GM23248 (cell line): ENCODE measurements around the gene ZMAT5. TPM values are rescaled to one million over a fixed set of nuclear protein-coding genes. Genes with fewer than 3 reads are reported as not detected.

ENCODE experiments used
- DNase-seq: peaks from one replicate; pipeline ENCODE4 v3.0.0-alpha.2; 2015
- H2AFZ ChIP-seq: fragments of 200-600 bp; sonication (generic); 2 replicates; pipeline ENCODE4 v1.6.1; 2016; ENCODE audit warnings: antibody characterized with exemption
- H3F3A ChIP-seq: fragments of 200-600 bp; sonication (generic); 2 replicates; pipeline ENCODE4 v1.6.1; 2016; ENCODE audit warnings: mild to moderate bottlenecking, antibody characterized with exemption, mixed run types; ENCODE audit not compliant: insufficient read depth
- H3K27ac ChIP-seq: fragments of 200-600 bp; sonication (generic); 2 replicates; pipeline ENCODE4 v1.5.1; 2016; ENCODE audit warnings: mild to moderate bottlenecking
- H3K27me3 ChIP-seq: fragments of 200-600 bp; sonication (generic); replicated peaks from 2 replicates; pipeline ENCODE4 v1.6.1; 2016; ENCODE audit warnings: mild to moderate bottlenecking; ENCODE audit not compliant: insufficient read depth
- H3K36me3 ChIP-seq: fragments of 200-600 bp; sonication (generic); 2 replicates; pipeline ENCODE4 v1.6.1; 2016; ENCODE audit warnings: low read depth, mild to moderate bottlenecking
- H3K4me1 ChIP-seq: fragments of 200-600 bp; sonication (generic); 2 replicates; pipeline ENCODE4 v1.6.1; 2016; ENCODE audit warnings: mild to moderate bottlenecking; ENCODE audit not compliant: insufficient read depth
- H3K4me2 ChIP-seq: fragments of 200-600 bp; sonication (generic); one replicate; pipeline ENCODE4 v1.6.1; 2016; ENCODE audit warnings: mild to moderate bottlenecking; ENCODE audit not compliant: unreplicated experiment
- H3K4me3 ChIP-seq: fragments of 200-600 bp; sonication (generic); 2 replicates; pipeline ENCODE4 v1.5.1; 2016; ENCODE audit warnings: mild to moderate bottlenecking
- H3K79me2 ChIP-seq: fragments of 200-600 bp; sonication (generic); 2 replicates; pipeline ENCODE4 v1.6.1; 2016; ENCODE audit warnings: mild to moderate bottlenecking; ENCODE audit not compliant: insufficient read depth
- H3K9ac ChIP-seq: fragments of 200-600 bp; sonication (generic); 2 replicates; pipeline ENCODE4 v1.6.1; 2016; ENCODE audit warnings: mild to moderate bottlenecking
- H3K9me2 ChIP-seq: fragments of 200-600 bp; sonication (generic); 2 replicates; pipeline ENCODE4 v1.6.1; 2016; ENCODE audit warnings: mixed run types, mild to moderate bottlenecking, moderate library complexity; ENCODE audit not compliant: insufficient read depth
- H3K9me3 ChIP-seq: fragments of 200-600 bp; sonication (generic); one replicate; pipeline ENCODE4 v1.6.1; 2017; ENCODE audit warnings: low read depth
- H4K20me1 ChIP-seq: fragments of 200-600 bp; sonication (generic); 2 replicates; pipeline ENCODE4 v1.6.0; 2016; ENCODE audit not compliant: insufficient read depth
- EZH2 ChIP-seq: fragments of 200-600 bp; sonication (generic); IDR thresholded peaks from 2 replicates; pipeline ENCODE4 v1.6.1; 2018; ENCODE audit warnings: antibody characterized with exemption, mild to moderate bottlenecking; ENCODE audit not compliant: insufficient read depth, poor library complexity, severe bottlenecking
- EZH2phosphoT487 ChIP-seq: fragments of 200-600 bp; sonication (generic); IDR thresholded peaks from 2 replicates; pipeline ENCODE4 v1.6.1; 2018; ENCODE audit warnings: antibody characterized with exemption, moderate library complexity, mild to moderate bottlenecking, low read depth; ENCODE audit not compliant: insufficient read depth
- WGBS, 2 experiments: methylation state at CpG; one replicate each; pipeline ENCODE4 v1.1.6; 2015 to 2017; ENCODE audit warnings: low lambda C conversion rate in 2 of 2, low coverage in 1 of 2; ENCODE audit errors: missing lambda C conversion rate in 2 of 2; 5-methylcytosine and 5-hydroxymethylcytosine counted together
- in situ Hi-C: fragments of 300-500 bp; cut with MboI; formaldehyde crosslinking; loops from 2 replicates; pipeline ENCODE4 v1.15.0; 2020
- polyA plus RNA-seq: library from polyadenylated mRNA; unstranded; fragments of >200 nt; fragmentation: Nextera tagmentation; extraction: Ambion mirVana; gene quantifications from 2 replicates; pipeline ENCODE4 v1.2.1, GENCODE V29; 2016
- total RNA-seq: library from RNA; depleted of rRNA; stranded (reverse); fragments of >200 nt; shearing (Covaris generic); gene quantifications from 2 replicates; pipeline ENCODE4 v1.2.3, GENCODE V29; 2014

ZMAT5 gene
- total and polyA plus RNA-seq, 2 experiments from 2014 or later: 11.3 to 35.8 TPM

DNA sequence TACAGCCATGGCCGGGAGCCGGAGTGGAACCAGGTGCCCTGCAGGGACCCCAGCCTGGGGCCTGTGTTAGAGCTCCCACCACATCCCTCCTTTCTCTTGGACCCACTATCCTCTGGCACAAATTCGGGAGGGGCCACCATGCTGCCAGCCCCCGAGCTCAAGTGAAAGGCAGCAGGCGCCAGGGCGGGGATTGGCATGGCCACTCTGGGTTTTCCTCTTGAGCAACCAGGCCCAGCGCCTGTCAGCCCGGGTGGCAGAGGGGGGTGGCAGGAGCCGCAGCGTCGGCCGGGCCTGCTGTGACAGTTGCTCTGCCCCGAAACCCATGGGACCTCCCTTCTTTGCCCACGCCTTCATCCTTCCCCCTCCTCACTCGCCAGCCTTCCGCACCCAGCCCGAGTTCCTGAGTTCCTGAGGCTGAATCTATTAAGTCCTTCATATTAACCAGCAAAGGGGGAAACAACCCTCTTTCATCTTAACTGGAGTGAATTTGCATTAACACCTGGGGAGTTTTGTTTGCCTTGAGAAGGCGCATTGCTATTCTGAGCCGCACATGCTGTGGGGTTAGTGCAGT, 63.8 kb downstream of the ZMAT5 start:
- peak; percentile 17 for DNase-seq
- in situ Hi-C loops: no loop called here
- WGBS, 2 experiments: 50% methylated on average over 19 of the region's 19 CpGs
- H3K79me2 ChIP-seq: no peaks in the 10 kb centered on the region
- no peaks in the 10 kb centered on the region for H3F3A ChIP-seq
- no peaks in the 10 kb centered on the region for H3K36me3 ChIP-seq
- H3K27me3 ChIP-seq: no peaks in the 10 kb centered on the region
- no peaks in the 10 kb centered on the region for H4K20me1 ChIP-seq
- no peak overlapping the region for H3K4me2 ChIP-seq
- TF ChIP-seq EZH2phosphoT487: no peak
- no peak for TF ChIP-seq EZH2
- no peak overlapping the region for H3K9ac ChIP-seq
- no peaks in the 10 kb centered on the region for H3K4me1 ChIP-seq
- no peak overlapping the region for H3K4me3 ChIP-seq
- H2AFZ ChIP-seq: no peak overlapping the region
- no peaks in the 10 kb centered on the region for H3K9me2 ChIP-seq
- no peaks in the 10 kb centered on the region for H3K9me3 ChIP-seq
- H3K27ac ChIP-seq: no peak overlapping the region

DNA sequence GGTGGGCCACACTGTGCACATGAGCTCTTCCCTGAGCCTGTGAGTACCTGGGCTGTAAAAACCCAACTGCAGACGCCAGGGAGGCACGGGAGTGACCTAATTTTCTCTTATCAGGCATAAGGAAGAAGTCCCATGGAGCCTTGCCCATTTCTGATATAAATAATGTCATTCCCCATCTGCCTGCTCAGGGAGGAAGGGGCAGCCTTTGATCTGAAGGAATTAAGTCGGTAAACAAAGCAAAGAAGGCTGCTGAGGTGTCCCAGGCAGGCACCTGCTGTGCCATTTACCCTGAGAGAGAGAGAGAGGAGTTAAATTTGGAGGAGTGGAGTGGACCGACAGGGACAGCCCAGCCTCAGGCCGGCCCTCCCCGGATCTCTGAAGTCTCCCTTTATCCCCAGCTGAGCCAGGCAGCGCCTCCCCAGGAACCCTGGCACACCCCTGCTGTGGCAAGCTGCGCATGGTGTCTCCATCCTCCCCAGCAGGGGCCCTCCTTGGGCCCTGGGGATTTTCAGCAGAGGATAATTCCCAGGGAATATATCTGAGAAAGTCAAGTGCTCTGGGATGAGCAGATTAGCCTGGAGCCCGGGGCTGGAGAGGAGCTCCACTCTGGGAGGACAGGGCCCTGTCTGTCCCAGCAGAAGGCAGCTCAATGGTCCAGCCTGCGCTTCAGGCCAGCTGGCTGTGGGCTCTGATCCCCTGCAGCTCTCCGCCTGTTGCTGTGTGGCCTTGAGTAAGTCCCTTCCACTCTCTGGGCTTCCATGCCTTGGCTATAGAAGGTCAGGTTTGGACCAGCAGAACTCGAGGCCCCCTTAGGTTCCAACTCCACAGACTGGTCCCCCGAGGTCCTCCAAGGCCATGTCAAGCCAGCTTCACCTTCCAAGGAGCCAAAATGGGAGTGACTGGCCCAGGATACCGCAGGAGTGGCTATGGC, 64.5 kb downstream of the ZMAT5 start:
- TF ChIP-seq EZH2phosphoT487 (no peak), EZH2 (no peak)
- H4K20me1 ChIP-seq: no peaks in the 10 kb centered on the region
- no peaks in the 10 kb centered on the region for H3K36me3 ChIP-seq
- H3K4me3 ChIP-seq: no peak overlapping the region
- WGBS, 2 experiments: 50 to 57% methylated on average over 14 of the region's 14 CpGs
- no peaks in the 10 kb centered on the region for H3K79me2 ChIP-seq
- in situ Hi-C loops: no loop called here
- no peaks in the 10 kb centered on the region for H3K4me1 ChIP-seq
- H3K9me2 ChIP-seq: no peaks in the 10 kb centered on the region
- H3F3A ChIP-seq: no peaks in the 10 kb centered on the region
- peak; percentile 29 for DNase-seq
- no peak overlapping the region for H3K9ac ChIP-seq
- no peak overlapping the region for H2AFZ ChIP-seq
- H3K27ac ChIP-seq: no peak overlapping the region
- no peaks in the 10 kb centered on the region for H3K27me3 ChIP-seq
- no peak overlapping the region for H3K4me2 ChIP-seq
- H3K9me3 ChIP-seq: no peaks in the 10 kb centered on the region

DNA sequence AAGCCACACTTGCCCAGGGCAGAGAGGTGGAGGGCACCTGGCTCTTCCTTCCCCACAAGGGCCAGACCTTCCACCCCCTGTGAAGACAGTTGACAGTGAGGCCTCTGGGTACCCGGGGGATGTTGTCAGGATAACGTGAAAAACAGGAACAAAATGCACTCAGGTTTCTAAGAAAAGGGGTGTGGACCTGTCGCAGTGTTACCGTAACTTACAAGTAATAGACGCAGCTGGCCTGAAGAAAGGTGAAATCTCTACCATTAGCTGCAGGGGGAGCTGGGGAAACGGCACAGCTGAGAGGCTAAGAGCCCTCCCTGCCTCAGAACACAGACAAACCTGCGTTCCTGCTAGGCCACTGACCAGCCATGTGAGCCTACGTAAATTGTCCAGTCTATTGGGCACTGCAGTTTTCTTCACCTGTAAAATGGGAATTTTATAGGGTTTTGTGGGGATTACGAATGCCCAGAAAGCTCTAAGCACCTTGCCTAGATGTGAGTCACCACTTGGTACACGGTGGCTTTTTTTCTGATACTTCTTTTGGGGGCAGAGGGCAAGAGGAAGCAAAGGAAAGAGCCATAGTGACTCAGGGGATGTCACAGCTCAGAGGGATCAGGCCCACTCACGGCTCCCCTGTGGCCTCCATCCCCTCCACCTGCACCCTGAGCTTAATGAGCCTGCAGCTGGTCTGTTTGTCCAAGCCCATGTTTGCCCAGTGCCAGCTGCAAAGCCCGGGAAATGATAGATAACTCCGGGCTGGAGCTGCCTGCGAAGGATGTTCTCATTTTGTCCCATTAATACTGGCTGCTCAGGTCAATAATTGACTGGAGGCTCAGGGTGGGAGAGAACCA, 65.4 kb downstream of the ZMAT5 start:
- H3K9ac ChIP-seq: no peak overlapping the region
- no peaks in the 10 kb centered on the region for H3K9me2 ChIP-seq
- peak; percentile 25 for DNase-seq
- H3K36me3 ChIP-seq: 0 out of 2 replicates have a peak, but pooled peaks cover under 1% of the 10 kb centered on the region
- H4K20me1 ChIP-seq: no peaks in the 10 kb centered on the region
- H3K4me2 ChIP-seq: no peak overlapping the region
- no peaks in the 10 kb centered on the region for H3K9me3 ChIP-seq
- TF ChIP-seq EZH2: no peak
- TF ChIP-seq EZH2phosphoT487: no peak
- H3K27me3 ChIP-seq: no peaks in the 10 kb centered on the region
- no peak overlapping the region for H3K27ac ChIP-seq
- H3K4me1 ChIP-seq: no peaks in the 10 kb centered on the region
- no peak overlapping the region for H2AFZ ChIP-seq
- H3F3A ChIP-seq: no peaks in the 10 kb centered on the region
- no peak overlapping the region for H3K4me3 ChIP-seq
- in situ Hi-C loops: no loop called here
- 56 to 60% methylated on average over 14 of the region's 14 CpGs for WGBS, 2 experiments
- H3K79me2 ChIP-seq: no peaks in the 10 kb centered on the region

DNA sequence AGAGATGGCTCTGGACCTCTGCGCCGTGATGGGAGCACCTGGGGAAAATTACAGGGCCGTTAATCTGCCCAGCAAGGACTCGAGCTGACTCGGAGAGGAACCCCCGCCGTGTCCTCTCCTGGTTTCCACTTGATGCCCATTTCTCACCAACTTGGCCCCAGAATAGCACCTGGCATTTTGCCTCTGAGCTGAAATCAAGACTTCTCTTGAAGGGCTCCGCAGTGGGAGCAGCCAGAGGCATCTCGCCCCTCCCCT, 66.0 kb downstream of the ZMAT5 start:
- 63 to 65% methylated on average over 9 of the region's 9 CpGs for WGBS, 2 experiments
- H3K9me2 ChIP-seq: no peaks in the 10 kb centered on the region
- no peak for TF ChIP-seq EZH2
- no peak for TF ChIP-seq EZH2phosphoT487
- no peak overlapping the region for H3K27ac ChIP-seq
- no peaks in the 10 kb centered on the region for H3K9me3 ChIP-seq
- H3K4me1 ChIP-seq: no peaks in the 10 kb centered on the region
- H3K27me3 ChIP-seq: no peaks in the 10 kb centered on the region
- H3K9ac ChIP-seq: no peak overlapping the region
- no peaks in the 10 kb centered on the region for H3K79me2 ChIP-seq
- H2AFZ ChIP-seq: no peak overlapping the region
- H3K4me3 ChIP-seq: no peak overlapping the region
- 0 out of 2 replicates have a peak, but pooled peaks cover 4% of the 10 kb centered on the region for H3K36me3 ChIP-seq
- no peaks in the 10 kb centered on the region for H4K20me1 ChIP-seq
- no peaks in the 10 kb centered on the region for H3F3A ChIP-seq
- no peak for DNase-seq
- in situ Hi-C loops: no loop called here
- no peak overlapping the region for H3K4me2 ChIP-seq
